Melanocyte of skin (primary cell): ENCODE measurements around the gene KCNS1. TPM values are rescaled to one million over a fixed set of nuclear protein-coding genes. Genes with fewer than 3 reads are reported as not detected.

Experiments used
- total RNA-seq, 2 donors: library from RNA; depleted of rRNA; stranded (reverse); fragments of >200 nt; gene quantifications; 2 replicates each; pipeline ENCODE4 v1.2.3, GENCODE V29; 2012

The KCNS1 gene, protein sequence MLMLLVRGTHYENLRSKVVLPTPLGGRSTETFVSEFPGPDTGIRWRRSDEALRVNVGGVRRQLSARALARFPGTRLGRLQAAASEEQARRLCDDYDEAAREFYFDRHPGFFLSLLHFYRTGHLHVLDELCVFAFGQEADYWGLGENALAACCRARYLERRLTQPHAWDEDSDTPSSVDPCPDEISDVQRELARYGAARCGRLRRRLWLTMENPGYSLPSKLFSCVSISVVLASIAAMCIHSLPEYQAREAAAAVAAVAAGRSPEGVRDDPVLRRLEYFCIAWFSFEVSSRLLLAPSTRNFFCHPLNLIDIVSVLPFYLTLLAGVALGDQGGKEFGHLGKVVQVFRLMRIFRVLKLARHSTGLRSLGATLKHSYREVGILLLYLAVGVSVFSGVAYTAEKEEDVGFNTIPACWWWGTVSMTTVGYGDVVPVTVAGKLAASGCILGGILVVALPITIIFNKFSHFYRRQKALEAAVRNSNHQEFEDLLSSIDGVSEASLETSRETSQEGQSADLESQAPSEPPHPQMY
- total RNA-seq, result under 1 TPM; 0.34 to 0.67 TPM

DNA sequence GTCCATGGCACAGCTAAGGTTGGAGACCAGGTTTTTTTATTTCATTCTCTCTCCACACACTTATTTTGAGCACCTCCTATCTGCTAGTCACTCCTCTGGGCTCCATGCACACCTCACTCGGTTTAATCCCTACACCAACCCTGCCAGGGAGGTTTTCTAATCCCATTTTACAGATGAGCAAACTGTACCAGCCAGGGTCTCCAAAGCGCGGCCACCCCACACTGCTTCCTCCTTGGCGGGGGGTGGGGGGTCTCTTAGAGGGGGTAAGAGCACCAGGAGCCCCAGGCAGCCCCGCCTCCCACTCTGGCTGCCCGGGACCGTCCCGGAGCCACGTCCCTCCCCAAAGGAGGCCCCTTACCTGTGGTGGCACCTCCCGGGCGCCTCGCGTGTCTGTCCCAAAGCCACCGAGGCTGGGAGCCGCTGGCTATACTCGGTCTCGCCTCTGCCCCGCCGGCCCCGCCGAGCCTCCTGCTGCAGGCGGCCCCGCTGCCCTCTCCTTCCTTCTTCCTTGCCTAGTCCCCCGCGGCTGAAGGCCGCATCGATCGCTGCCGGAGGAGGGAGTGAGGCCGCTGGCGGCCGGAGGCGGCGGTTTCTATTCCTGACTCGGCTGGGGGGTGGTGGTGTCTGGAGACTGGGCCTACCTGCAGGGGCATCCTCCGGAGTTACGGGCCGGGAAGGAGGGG is at the start of gene KCNS1:
Gene KCNS1 (minus strand): TSS at position 565 of the 683 bp plus-strand sequence. CDS start 1,891 bp downstream, outside the sequence.

DNA sequence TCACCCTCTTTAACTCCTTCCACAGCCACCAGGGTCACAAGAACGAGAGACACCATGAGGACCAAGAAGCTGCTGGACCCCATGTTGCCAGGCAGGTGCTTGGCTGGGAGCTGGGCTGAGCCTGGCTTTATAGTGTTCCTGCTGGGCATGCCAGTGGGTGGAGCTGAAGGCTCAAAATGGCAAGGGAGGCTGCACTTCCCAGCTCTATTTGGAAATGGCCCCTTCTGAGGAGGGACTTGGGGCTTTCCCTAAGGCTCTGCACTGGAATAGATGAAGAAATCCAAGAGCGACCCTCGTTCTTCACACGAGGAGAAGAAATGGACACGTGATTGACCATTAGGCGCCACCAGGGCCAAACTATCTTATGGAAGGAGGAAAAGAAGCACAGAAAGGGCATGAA is 23.4 kb upstream of the KCNS1 start, which contains the start of gene WFDC12:
Gene WFDC12 (minus strand): TSS at position 101 of the 400 bp plus-strand sequence. CDS start 18 bp downstream, at position 83.

DNA sequence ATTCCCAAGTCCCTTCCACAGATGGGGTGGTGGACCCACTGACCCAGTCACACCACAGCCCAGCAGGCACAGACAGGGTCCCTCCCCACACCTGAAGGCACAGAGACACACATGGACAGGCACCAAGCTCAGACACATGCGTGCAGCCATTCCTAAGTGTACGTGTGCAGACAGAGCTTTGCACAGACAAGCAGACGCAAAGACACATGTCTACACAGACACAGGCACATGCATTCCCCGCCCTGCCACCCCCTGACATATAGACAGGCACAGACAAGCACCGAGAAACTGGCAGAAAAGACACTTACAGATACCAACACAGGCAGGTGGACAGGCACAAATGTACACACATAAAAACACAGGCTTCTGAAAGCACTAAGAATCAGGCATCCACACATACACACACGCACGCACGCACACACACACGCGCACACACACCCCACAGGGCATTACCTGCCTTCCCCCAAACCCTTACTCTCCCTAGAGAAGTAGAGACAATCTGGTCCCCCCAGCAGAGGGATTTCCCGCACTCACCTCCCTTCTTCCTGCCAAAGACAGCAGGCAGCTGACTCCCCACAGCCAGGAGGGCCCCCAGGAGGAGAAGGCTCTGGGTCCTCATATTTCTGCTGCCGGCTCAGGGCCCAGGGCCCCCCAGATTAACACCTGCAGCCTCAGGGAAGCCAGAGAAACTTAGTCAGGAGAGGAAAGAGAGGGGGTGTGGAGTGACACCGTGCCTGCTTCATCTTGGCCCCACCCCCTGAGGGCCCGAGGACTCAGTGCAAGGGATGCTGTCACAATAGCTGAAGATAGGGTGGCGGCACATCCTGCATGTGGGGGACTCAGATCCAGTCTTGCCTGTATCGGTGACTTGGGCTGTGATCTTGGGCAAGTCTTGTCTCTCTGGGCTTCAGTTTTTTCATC is 13.8 kb upstream of the KCNS1 start, which contains the start of gene WFDC5:
Gene WFDC5 (minus strand): TSS at position 710 of the 921 bp plus-strand sequence. CDS start 91 bp downstream, at position 619.

Other genes with a start within 250 kb of the KCNS1 start
- 100 to 1,000 TPM; 156 to 160 TPM for gene YWHAB, start 215.4 kb downstream of the KCNS1 start, total RNA-seq
- gene PABPC1L, start 191.1 kb downstream of the KCNS1 start, total RNA-seq, result 10 to 100 TPM; 13.1 to 19.0 TPM
- gene TOMM34, start 140.7 kb downstream of the KCNS1 start, total RNA-seq, result 10 to 100 TPM; 16.5 to 18.6 TPM
- 10 to 100 TPM; 23.4 to 39.0 TPM for gene STK4, start 134.6 kb downstream of the KCNS1 start, total RNA-seq
- gene WFDC5, start 14.0 kb upstream of the KCNS1 start, total RNA-seq, result not detected
- not detected for gene WFDC12, start 23.3 kb upstream of the KCNS1 start, total RNA-seq
- gene PI3, start 73.8 kb upstream of the KCNS1 start, total RNA-seq, result under 1 TPM in 1 of 2 donors, not detected in 1; 0.69 TPM
- not detected for gene SEMG1, start 105.9 kb upstream of the KCNS1 start, total RNA-seq
- gene SEMG2, start 120.2 kb upstream of the KCNS1 start, total RNA-seq, result not detected
- not detected for gene SLPI, start 153.4 kb upstream of the KCNS1 start, total RNA-seq
- gene RBPJL, start 205.7 kb upstream of the KCNS1 start, total RNA-seq, result not detected
- gene MATN4, start 207.2 kb upstream of the KCNS1 start, total RNA-seq, result not detected
- gene SDC4, start 247.3 kb upstream of the KCNS1 start, total RNA-seq, result 1 to 10 TPM; 7.2 to 8.0 TPM